Stimulated activated memory B cell treated with anti-CD40 and anti-IgM and Interleukin-4, amounts not matched to agents 10 μg/mL and 1 μg/mL and 100 μg/mL, for 72 hours (primary cell): ENCODE measurements around the gene FNDC3B.

ENCODE experiments used
- ATAC-seq: fragments of 150-1000 bp; cut with Tn5 transposase; 2 replicates; pipeline ENCODE4 v1.10.0; 2021
- H3K27ac Mint-ChIP-seq: one replicate; pipeline ENCODE4 v1.8.0; 2022; ENCODE audit warnings: mild to moderate bottlenecking, mixed read lengths
- H3K27me3 Mint-ChIP-seq: one replicate; pipeline ENCODE4 v1.8.0; 2022; ENCODE audit warnings: mixed read lengths
- H3K36me3 Mint-ChIP-seq: one replicate; pipeline ENCODE4 v1.8.0; 2022; ENCODE audit warnings: mixed read lengths
- H3K4me1 Mint-ChIP-seq: one replicate; pipeline ENCODE4 v1.8.0; 2022; ENCODE audit warnings: mixed read lengths
- H3K4me3 Mint-ChIP-seq: one replicate; pipeline ENCODE4 v1.8.0; 2022; ENCODE audit warnings: mild to moderate bottlenecking, moderate library complexity, mixed read lengths
- H3K9me3 Mint-ChIP-seq: one replicate; pipeline ENCODE4 v1.8.0; 2022; ENCODE audit warnings: mixed read lengths

FNDC3B gene

DNA sequence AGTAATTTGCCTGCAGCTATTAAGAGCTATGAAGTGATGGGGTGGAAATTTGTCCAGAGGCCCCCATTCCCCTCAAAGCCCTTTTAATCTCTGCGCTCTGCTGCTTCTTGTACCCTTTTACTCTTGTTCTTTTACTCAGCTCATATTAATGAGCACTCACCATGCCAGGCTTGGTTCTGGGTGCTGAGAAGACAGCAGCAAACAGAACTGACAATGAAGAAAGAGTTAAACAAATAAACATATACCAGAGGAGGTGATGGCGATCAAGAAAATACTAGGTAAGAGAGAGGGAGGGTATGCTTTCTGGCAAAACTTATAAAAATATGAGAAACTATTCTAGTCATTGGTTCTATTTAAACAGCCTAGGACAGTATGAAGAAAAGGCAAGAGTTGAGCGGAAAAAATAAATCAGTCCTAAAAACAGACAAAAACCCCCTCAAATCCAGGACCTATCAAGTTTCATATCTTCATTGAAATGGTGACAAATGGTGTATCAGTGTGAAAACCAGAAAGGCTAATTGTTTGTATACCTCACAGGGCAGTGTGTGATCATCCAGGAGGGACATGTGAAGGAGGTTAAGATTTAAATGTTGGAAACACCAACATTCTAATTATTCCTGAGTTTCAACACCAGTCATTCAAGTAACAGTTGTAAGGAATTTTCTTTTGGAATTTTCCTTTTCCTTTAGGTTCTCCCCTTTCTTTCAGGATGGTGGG is 144.9 kb downstream of the FNDC3B start:
- no peak overlapping the region for H3K4me3 Mint-ChIP-seq
- no peaks in the 10 kb centered on the region for H3K27me3 Mint-ChIP-seq
- no peak overlapping the region for H3K27ac Mint-ChIP-seq
- peaks cover 17% of the 10 kb centered on the region for H3K4me1 Mint-ChIP-seq
- ATAC-seq, result no peak
- H3K9me3 Mint-ChIP-seq, result no peaks in the 10 kb centered on the region
- no peaks in the 10 kb centered on the region for H3K36me3 Mint-ChIP-seq

DNA sequence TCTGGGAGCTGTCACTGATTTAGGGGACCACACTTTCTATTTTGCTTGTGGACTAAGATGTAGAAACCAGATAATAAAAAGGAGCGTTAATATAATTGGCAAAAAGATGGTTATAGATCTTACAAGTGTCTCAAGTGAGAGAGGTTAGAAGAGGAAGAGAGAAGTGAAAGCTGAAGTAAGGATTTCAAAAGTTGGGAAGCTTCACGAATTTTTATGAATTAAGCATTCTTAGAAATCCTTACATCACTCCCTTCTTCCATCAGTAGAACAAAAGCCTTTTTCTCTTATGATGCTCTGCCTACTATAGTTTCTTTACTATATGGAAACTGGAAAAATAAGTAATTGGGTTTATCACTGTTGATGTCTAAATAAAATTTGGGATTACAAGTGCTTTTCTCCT is 146.5 kb downstream of the FNDC3B start:
- no peaks in the 10 kb centered on the region for H3K9me3 Mint-ChIP-seq
- H3K27ac Mint-ChIP-seq, result no peak overlapping the region
- H3K36me3 Mint-ChIP-seq, result no peaks in the 10 kb centered on the region
- no peak overlapping the region for H3K4me3 Mint-ChIP-seq
- H3K27me3 Mint-ChIP-seq, result no peaks in the 10 kb centered on the region
- ATAC-seq, result no peak
- H3K4me1 Mint-ChIP-seq, result peaks cover 12% of the 10 kb centered on the region

DNA sequence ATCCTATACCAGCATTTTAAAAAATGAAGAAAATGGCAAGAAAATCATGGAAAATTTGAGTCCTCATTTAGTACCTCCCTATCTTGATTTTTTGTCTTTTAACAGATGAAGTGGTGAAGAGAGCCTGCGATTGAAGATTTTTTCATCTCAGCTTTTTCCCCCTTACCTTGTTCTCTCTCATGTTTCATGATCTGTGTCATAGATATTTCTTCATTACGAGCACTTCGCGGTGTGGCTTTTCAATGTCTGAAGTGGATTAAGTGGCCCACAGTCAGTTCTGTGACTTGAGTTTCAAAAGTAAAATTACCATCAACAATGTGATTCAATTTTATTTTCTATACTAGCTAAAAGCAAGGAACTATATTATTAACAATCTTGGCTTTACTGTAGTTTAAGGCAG is 147.2 kb downstream of the FNDC3B start:
- no peaks in the 10 kb centered on the region for H3K27me3 Mint-ChIP-seq
- H3K36me3 Mint-ChIP-seq, result no peaks in the 10 kb centered on the region
- no peak for ATAC-seq
- peaks cover 12% of the 10 kb centered on the region for H3K4me1 Mint-ChIP-seq
- no peak overlapping the region for H3K4me3 Mint-ChIP-seq
- no peak overlapping the region for H3K27ac Mint-ChIP-seq
- H3K9me3 Mint-ChIP-seq, result no peaks in the 10 kb centered on the region

DNA sequence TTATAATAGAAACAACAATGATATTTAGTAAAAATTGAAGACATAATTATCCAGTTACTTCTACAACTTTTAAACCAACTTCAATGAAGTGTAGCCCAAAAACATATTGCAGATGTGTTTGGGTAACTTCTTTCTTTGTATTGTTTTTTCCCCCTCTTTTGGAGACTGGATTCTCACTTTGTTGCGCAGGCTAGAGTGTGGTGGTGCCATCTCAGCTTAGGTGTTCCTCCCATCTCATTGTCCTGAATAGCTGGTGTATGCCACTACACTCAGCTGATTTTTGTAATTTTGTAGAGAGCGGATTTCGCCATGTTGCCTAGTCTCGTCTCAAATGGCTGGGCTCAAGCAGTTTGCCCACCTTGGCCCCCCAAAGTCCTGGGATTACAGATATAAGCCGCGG is 148.1 kb downstream of the FNDC3B start:
- Mint-ChIP-seq H3K27me3 (no peaks in the 10 kb centered on the region), H3K36me3 (no peaks in the 10 kb centered on the region), H3K27ac (no peak overlapping the region), H3K4me1 (peaks cover 6% of the 10 kb centered on the region), H3K4me3 (no peak overlapping the region), H3K9me3 (no peaks in the 10 kb centered on the region)
- ATAC-seq, result no peak

DNA sequence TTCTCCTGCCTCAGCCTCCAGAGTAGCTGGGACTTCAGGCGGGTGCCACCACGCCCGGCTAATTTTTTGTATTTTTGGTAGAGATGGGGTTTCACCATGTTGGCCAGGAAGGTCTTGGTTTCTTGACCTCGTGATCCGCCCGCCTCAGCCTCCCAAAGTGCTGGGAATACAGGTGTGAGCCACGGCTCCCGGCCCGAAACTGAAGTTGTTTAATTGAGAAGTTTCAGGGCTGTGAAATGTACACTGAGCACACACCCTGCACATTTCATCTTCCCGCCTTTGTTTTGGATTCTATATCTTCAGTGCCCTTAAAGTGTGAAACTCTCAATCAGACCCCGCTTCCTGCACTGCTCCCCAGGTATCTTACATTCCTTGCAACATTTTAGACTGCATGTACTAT is 149.1 kb downstream of the FNDC3B start:
- H3K4me3 Mint-ChIP-seq, result no peak overlapping the region
- peaks cover 6% of the 10 kb centered on the region for H3K4me1 Mint-ChIP-seq
- H3K36me3 Mint-ChIP-seq, result no peaks in the 10 kb centered on the region
- H3K27me3 Mint-ChIP-seq, result no peaks in the 10 kb centered on the region
- ATAC-seq, result no peak
- H3K27ac Mint-ChIP-seq, result no peak overlapping the region
- no peaks in the 10 kb centered on the region for H3K9me3 Mint-ChIP-seq

DNA sequence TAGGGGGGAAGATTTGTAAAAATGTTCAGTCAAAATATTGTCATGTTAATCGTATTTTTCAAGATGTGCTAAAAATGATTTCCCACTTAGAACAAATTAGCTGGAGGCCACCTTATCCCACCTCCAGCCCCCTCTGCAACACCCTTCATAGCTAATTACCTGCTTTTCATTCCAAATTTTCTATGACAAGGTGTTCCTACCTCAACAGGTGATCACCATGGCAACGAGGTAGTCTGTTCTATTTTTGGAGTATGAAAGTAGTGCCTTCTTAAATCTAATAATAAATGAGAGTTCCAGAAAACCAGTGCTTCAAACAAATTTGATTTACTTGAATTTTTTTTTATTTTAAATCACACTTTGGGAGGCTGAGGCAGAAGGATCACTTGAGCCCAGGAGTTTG is 149.8 kb downstream of the FNDC3B start:
- no peak for ATAC-seq
- Mint-ChIP-seq H3K4me3 (no peak overlapping the region), H3K27me3 (no peaks in the 10 kb centered on the region), H3K4me1 (peaks cover 2% of the 10 kb centered on the region), H3K36me3 (no peaks in the 10 kb centered on the region), H3K9me3 (no peaks in the 10 kb centered on the region), H3K27ac (no peak overlapping the region)

DNA sequence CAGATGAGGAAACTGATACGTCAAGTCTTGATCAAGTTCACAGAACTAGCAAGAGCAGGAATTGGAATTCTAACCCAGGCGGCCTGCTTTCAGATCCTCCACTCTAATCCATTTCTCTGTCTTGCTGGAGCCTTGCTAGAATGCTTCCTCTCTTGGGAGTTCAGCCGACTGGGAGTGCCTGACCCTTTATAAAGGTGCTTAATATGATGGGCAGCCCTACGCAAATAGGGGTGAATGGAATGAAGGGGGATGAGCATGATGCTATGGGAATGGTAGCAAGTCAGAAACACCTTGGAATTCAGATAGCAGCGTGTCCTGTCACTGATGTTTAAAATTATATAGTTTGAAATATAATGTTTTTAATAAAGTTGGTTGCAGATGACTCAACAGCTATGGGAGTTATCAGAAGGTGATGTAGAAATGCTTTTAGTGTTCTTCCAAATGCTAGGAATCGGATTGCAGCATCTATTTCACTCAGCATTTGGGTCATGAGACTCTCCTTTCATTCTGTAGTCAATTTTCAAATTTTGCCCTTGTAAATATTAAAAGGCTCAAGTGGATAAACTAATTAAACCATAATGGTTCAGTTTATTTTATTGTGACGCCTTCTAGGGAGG is 150.7 kb downstream of the FNDC3B start:
- no peaks in the 10 kb centered on the region for H3K9me3 Mint-ChIP-seq
- no peak for ATAC-seq
- no peaks in the 10 kb centered on the region for H3K36me3 Mint-ChIP-seq
- H3K27ac Mint-ChIP-seq, result no peak overlapping the region
- no peak overlapping the region for H3K4me3 Mint-ChIP-seq
- no peaks in the 10 kb centered on the region for H3K27me3 Mint-ChIP-seq
- H3K4me1 Mint-ChIP-seq, result no peaks in the 10 kb centered on the region

DNA sequence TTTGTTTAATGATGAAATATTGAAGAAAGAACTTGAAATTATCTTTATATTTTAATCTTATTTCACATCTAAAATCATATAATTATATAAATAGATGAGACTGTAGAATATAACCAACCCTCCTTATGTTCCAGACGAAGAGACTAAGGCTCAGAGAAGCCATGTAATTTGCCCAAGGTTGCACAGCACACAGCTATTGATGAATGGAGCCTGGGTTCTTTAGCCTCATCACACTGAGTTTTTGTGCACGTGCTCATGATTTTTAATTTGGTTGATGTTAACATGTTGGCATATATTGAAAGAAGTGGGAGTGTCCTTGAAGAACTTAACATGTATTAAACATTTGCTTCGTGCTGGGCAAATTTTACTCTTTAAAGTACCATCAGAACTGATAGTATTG is 151.6 kb downstream of the FNDC3B start:
- Mint-ChIP-seq H3K9me3 (no peaks in the 10 kb centered on the region), H3K36me3 (no peaks in the 10 kb centered on the region), H3K4me1 (no peaks in the 10 kb centered on the region), H3K27me3 (no peaks in the 10 kb centered on the region), H3K27ac (no peak overlapping the region), H3K4me3 (no peak overlapping the region)
- no peak for ATAC-seq

DNA sequence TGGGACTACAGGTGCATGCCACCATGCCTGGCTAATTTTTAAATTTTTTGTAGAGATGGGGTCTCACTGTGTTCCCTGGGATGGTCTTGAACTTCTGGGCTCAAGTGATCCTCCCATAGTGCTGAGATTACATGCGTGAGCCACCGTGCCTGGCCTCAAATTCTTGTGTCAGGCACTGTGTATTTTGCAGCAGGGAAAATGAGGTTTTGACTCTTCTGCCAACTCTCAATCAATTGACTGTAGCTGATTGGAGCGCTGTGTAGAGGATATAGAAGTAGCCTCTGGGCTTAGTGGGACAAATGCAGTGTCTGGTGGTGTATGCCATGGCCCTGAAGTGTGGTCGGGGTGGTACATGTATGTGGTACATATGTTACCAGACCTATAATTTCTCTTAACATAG is 152.3 kb downstream of the FNDC3B start:
- Mint-ChIP-seq H3K4me3 (no peak overlapping the region), H3K27me3 (no peaks in the 10 kb centered on the region), H3K36me3 (no peaks in the 10 kb centered on the region), H3K9me3 (no peaks in the 10 kb centered on the region), H3K27ac (no peak overlapping the region), H3K4me1 (no peaks in the 10 kb centered on the region)
- ATAC-seq, result no peak

DNA sequence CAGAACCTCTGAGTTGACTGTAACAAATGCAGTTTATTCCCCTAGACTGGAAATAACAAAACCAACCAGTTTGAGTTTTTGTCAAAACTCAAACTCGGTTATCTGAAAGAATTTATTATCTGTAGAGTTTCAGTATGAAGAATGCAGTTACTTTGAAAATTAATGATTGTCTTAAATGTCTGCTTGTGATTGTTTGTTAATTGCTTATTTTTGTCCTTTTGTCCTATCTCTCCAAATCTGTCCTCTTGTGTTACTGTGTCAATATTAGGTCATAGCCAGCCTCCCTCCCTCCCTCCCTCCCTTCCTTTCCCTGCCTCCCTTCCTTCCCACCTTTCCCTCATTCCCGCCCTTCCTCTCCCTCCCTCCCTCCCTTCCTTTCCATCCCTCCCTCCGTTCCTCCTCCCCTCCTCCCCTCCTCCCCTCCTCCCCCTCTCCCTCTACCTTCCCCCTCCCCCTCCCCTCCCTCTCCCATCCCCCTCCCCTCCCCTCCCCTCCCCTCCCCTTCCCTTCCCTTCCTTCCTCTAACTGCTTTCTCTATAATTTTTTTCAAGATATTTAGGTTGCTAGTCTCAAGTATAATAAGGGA is 153.5 kb downstream of the FNDC3B start:
- ATAC-seq, result no peak
- H3K27me3 Mint-ChIP-seq, result no peaks in the 10 kb centered on the region
- no peaks in the 10 kb centered on the region for H3K36me3 Mint-ChIP-seq
- H3K4me3 Mint-ChIP-seq, result no peak overlapping the region
- no peaks in the 10 kb centered on the region for H3K9me3 Mint-ChIP-seq
- no peak overlapping the region for H3K27ac Mint-ChIP-seq
- no peaks in the 10 kb centered on the region for H3K4me1 Mint-ChIP-seq

DNA sequence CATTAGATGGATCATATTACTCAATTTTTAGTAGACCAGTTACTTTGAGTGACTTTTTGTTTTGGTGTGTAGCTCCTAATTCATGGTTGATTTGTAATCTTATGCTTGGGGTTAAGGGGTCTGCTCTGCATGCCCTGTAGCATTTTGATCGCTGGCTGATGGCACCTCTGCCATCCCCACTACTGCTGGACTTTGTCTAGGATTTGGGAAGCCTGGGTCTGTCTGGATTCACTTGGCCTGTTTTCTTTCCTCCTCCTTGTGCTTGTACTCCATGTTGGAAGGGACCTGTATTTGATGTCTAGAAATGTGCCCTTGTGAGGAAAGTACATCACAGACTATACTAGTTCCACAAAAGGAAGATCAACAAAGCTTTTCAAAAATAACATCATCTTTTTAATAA is 154.1 kb downstream of the FNDC3B start:
- H3K27ac Mint-ChIP-seq, result no peak overlapping the region

DNA sequence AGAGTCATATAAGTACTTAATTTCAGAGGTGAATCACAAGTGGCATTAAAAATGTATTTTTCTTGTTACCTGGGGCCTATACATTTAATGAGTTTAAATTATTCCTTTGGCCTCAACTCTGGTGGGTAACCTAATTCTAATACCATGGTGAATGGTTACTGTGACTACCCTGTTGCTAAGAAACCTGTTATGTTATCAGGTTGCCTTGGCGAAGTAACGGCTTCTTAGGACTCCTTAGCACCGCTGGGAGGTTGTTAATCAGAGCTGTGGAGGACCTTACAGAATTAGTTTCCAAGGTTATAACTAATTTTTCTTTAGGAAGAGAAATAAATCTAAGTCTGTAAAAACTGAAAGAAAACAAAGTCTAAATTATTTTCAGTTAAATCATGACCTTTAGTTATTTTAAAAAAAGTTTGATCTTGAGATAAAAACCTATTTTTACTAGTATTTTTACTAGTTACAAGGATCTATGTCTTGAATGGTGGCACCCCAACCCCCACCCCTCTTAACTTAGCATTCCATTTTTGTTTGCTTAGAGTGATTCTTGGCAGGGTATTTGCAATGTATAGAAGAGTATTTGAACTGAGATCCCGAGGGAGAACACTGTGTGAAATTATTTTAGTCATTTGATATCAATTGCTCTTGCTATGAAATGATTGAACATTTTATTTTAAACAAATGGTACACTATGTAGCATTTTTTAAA is 155.5 kb downstream of the FNDC3B start:
- Mint-ChIP-seq H3K27ac (no peak overlapping the region), H3K36me3 (no peaks in the 10 kb centered on the region), H3K27me3 (no peaks in the 10 kb centered on the region), H3K4me3 (no peak overlapping the region), H3K9me3 (no peaks in the 10 kb centered on the region), H3K4me1 (no peaks in the 10 kb centered on the region)
- no peak for ATAC-seq

More for the DNA sequence above, 154.1 kb downstream of the FNDC3B start:
- H3K36me3 Mint-ChIP-seq, result no peaks in the 10 kb centered on the region
- no peaks in the 10 kb centered on the region for H3K27me3 Mint-ChIP-seq
- no peaks in the 10 kb centered on the region for H3K4me1 Mint-ChIP-seq
- H3K4me3 Mint-ChIP-seq, result no peak overlapping the region
- no peak for ATAC-seq
- no peaks in the 10 kb centered on the region for H3K9me3 Mint-ChIP-seq

DNA sequence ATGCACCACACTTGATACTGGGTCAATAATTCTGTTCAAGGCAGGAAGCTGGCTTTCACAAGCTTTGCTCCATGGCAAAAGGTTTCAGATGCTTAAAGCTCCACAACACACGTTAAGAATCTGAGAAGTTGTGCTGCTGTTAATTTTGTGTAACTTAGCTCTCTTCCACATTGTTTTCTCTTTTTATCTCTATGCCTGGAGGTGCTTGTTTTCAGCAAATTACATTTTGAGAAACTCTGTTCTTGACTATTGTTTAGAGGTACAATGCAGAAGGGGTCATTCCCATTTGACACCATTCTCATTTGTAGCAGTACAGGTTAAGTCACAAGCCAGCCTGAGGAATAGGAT is 156.0 kb downstream of the FNDC3B start:
- no peaks in the 10 kb centered on the region for H3K4me1 Mint-ChIP-seq
- no peaks in the 10 kb centered on the region for H3K27me3 Mint-ChIP-seq
- H3K4me3 Mint-ChIP-seq, result no peak overlapping the region
- no peak for ATAC-seq
- H3K27ac Mint-ChIP-seq, result no peak overlapping the region
- no peaks in the 10 kb centered on the region for H3K36me3 Mint-ChIP-seq
- H3K9me3 Mint-ChIP-seq, result no peaks in the 10 kb centered on the region

DNA sequence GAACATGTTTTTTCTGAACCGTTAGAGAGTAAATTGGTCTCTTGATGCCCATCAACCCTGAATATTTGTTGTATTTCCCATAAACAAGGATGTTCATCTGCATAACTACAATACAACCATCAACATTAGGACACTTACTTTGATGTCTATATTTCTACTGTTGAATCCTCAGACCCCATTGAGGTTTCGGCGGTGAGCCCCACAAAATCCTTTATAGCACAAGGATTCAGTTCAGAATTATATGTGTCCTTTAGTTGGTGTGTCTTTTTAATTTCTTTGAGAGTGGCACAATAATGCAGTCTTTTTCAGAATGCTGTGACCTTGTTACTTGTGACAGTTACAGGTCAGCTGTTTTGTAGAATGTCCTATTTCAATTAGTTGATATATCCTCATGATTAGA is 158.0 kb downstream of the FNDC3B start:
- H3K4me3 Mint-ChIP-seq, result no peak overlapping the region
- no peaks in the 10 kb centered on the region for H3K27me3 Mint-ChIP-seq
- no peaks in the 10 kb centered on the region for H3K9me3 Mint-ChIP-seq
- ATAC-seq, result no peak
- H3K27ac Mint-ChIP-seq, result no peak overlapping the region
- no peaks in the 10 kb centered on the region for H3K36me3 Mint-ChIP-seq
- no peaks in the 10 kb centered on the region for H3K4me1 Mint-ChIP-seq

DNA sequence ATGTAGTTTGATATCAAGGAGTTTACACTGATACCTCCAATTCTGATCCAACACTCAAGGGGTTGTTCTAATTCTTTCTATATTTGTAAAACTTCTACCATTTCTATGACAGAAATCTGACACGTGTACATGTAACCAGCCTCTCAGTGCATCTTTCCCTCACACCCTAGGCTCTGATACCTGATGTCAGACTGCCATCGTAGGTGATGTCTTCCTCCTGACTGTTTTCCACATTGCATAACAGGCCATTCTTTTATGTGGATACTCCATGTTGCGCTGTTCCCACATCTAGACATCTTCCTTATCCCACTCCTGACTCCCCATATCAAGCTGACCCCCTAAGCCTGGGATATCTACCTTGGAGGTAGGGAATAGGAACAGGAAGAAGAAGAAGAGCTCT is 159.1 kb downstream of the FNDC3B start:
- ATAC-seq, result no peak
- H3K27ac Mint-ChIP-seq, result no peak overlapping the region
- H3K4me1 Mint-ChIP-seq, result no peaks in the 10 kb centered on the region
- no peaks in the 10 kb centered on the region for H3K9me3 Mint-ChIP-seq
- no peaks in the 10 kb centered on the region for H3K36me3 Mint-ChIP-seq
- H3K4me3 Mint-ChIP-seq, result no peak overlapping the region
- H3K27me3 Mint-ChIP-seq, result no peaks in the 10 kb centered on the region
